Activated CD8-positive, alpha-beta memory T cell treated with anti-CD3 and anti-CD28 coated beads, Interleukin-2, amount 50 U/mL, for 1 hour (primary cell): Measurements from ENCODE around the gene FOXP2.

Source experiments
- DNase-seq: peaks from one replicate; pipeline ENCODE4 v3.0.0-alpha.2; 2020; ENCODE audit errors: extremely low read depth

The FOXP2 gene

GRCh38 chr7:114657279-114657678 lies 242.7 kb downstream of the FOXP2 start:
- no peak for DNase-seq

DNA sequence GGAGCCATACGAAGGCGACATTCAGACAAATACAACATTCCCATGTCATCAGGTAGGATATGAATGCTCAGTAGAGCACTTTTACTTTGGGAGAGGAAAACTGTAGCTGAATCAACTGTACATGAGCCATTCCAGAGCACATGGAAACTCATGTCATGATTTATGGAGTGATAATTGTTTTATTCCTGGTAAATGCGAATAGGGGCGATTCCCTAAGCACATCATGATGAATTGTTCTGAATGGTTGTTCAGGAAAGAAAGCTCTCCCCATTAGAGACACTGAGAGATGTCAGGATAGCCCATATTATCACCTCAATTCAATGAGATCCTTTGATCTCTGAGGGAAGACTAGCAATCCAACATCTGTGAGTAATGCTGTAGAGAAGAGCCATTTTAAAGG lies 243.6 kb downstream of the FOXP2 start:
- no peak for DNase-seq

- no peak for DNase-seq
These were observed 245.0 kb downstream of the FOXP2 start for GRCh38 chr7:114659409-114660125.

GRCh38 chr7:114660126-114660486 lies 245.5 kb downstream of the FOXP2 start:
- DNase-seq, result no peak

- DNase-seq, result no peak
These were observed 246.1 kb downstream of the FOXP2 start for GRCh38 chr7:114660753-114661152.

- DNase-seq, result no peak
These were observed 247.5 kb downstream of the FOXP2 start for GRCh38 chr7:114662002-114662677.

DNA sequence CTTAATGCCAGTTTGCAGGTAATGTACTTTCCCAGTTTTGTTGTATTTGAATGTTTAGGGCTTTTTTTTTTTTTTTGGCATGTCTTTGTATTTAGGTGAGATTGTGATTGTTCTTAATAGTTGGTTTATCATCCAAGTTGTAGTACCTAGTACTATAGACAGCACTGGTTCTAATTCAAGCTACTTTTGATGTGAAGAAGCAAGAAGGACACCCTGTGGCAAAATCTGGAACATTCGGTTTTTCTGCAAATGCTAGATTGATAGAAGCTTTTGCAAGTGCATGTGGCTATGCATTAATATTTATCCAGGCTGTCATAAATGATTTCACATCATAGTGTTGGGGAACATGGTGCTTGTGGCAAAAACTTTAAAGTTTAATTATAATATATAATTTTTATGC lies 248.9 kb downstream of the FOXP2 start:
- no peak for DNase-seq

DNA sequence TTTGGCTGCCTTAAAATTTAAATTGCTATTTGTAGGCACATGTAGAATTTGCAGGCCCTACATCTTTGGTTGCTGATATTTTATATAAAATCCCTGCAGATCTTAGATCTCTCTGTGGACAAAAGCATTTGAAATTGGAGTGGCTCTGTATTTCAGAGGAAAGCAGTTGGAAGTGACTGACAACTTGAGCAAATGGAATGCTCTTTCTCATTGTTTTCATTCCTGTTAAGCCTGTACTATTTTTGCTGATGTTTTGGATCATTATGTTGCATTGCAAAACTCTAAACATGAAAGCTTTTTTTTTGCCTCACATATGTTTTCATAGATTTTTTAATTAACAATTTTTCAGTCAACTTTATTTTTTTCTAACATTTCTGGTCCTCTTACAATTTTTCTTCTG lies 256.1 kb downstream of the FOXP2 start:
- no peak for DNase-seq

DNA sequence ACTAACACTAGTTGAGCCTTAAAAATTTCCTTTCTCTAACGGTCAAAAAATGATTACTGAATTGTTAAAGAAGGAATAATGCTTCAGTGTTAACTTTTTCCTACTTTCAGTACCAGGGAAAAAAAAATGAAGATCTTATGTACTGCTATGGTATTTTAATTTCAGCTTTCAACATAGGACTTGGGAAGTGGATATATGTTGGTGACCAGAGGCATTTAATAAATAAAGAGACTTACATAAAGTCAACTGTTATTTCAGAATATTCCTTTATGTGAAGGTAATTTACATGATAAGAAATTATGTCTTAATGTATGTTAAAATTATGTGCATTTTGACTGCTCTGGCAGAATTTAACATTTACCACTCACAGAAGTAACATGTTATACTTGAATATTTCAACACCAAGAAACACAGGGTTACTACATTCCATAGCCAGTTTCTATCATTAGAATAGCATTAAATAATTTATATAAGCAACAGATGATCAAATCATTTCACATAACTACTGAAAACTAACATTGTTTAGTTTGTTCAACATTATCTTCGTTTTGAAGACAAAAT lies 257.0 kb downstream of the FOXP2 start:
- no peak for DNase-seq

DNA sequence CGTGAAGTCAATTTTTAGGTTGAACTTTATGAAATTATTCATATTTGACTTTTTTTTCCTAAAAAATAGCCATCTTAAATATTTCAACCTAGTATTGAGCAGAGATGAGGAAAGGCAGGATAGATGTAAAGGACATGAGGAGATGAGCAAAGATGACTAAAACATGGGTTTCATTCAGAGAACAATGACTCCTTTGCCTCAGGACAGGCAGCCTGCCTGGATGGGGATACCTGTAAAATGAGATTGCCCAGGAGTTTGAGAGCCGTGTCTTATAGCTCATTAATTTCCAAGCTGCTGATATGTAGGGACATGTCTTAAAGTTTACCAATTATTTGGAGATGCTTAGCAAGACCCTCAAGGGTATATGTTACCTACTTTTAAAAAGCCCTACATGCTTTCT lies 263.5 kb downstream of the FOXP2 start:
- DNase-seq, result no peak

- DNase-seq, result no peak
These were observed 272.6 kb downstream of the FOXP2 start for GRCh38 chr7:114687238-114687637.

DNA sequence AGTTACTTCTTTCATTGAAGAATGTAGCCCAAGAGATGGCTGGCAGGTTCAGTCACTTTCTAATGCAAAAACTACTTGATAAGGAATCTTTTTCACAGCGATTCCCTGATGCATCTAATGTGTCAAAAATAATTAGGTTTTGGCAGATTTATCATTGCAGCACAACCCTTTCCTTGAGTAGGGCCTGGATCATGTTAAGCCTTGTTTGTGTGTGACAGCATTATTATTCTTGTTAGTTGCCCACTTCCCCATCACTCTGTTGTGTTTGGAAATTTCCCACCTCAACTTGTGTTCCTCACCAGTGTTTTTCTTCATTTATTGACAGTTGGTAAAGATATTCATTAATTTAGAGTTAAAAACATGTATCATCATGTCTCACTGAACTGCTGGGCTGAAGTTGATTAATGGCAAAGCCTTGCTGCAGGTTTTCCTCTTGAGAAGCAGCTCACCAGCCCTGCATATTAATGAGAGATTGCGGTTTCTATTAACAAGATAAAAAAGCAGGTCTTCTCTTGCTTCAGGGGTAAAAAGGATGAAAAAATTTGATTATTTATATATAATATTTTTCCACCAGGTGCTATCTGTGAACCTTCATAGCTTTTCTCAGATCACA lies 273.9 kb downstream of the FOXP2 start:
- no peak for DNase-seq

DNA sequence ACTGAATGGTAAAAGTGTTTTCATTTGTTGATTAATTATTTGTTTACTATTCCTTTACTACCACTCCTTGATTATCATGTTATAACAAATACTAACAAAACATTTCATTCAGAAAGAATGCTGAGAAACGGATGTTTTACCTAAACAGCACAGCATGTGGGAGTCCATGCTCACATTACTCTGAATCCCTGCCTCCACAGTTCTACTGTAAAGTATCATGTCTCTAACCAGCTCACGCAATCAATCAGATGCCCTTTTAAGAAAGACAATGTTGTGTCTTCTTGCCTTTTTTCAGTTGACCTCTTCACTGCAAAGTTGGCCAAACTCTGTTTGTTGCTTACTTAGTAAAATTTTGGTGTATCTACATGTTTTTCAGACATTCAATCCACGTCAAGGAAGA lies 274.8 kb downstream of the FOXP2 start:
- DNase-seq, result no peak

GRCh38 chr7:114691605-114692004 lies 277.0 kb downstream of the FOXP2 start:
- DNase-seq, result no peak

- no peak for DNase-seq
These were observed 280.6 kb downstream of the FOXP2 start for GRCh38 chr7:114695182-114695581.

GRCh38 chr7:114700247-114700928 lies 285.8 kb downstream of the FOXP2 start:
- DNase-seq, result no peak

DNA sequence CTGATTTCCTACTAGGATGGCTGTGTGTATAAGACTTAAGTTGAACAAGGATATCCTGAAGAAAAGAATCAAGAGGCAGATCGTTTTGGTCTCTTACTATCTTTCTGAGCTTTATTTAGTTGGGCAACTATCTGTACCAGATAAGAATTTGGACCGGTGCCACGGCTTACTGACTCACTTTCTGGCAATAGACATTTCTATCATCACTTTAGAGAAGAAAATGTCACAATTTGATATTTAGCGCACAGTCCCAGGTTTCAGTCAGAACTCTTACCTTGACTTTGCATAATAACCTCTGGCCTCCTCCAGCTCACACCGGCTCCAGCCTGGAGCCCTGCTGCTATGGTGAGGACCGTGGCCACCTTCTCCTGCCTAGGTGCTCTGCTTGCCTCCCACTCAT lies 289.1 kb downstream of the FOXP2 start:
- no peak for DNase-seq

- DNase-seq, result no peak
These were observed 294.0 kb downstream of the FOXP2 start for GRCh38 chr7:114708646-114709045.

GRCh38 chr7:114710499-114710898 lies 295.9 kb downstream of the FOXP2 start:
- no peak for DNase-seq

DNA sequence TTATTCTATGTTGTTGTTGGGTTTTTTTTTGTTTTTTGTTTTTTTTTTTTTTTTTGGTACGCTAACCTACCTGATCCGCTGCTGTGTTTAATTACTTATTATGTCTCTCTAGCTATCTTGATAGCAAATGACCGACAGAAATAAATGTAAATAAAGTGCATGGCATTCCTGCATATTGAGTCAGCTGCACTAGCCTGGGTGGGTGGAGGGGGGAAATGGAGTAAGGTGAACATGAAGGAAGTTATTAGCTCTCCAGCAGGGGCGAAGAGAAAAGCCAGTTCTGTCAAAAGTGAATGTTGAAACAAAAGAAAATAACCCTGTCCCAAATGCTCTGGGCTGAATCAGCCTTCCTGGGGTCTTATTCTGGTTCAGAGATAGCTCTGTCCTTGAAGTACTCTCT lies 296.6 kb downstream of the FOXP2 start:
- no peak for DNase-seq

DNA sequence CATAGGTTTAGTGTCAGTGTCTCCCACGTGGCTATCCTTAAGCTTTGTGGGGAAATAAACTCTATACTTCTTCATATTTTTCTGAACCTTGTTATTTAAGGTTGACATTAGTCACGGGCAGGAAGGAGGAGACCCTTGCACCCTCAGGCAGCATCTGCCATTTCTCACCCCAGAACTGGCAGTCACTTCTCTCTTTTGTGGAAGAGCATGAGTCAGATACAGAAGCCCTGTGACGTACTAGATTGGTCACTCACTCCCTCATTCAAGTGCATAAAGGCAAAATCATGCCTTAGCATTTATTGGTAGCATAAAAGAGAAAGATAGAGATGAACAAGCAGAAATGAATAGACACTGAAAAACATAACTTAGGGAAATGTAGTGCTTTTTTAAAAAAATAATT lies 301.3 kb downstream of the FOXP2 start:
- no peak for DNase-seq

GRCh38 chr7:114718861-114719260 lies 304.2 kb downstream of the FOXP2 start:
- no peak for DNase-seq
